HCT116 (cell line): ENCODE measurements around the gene EPHA8. TPM values are rescaled to one million over a fixed set of nuclear protein-coding genes. Genes with fewer than 3 reads are reported as not detected.

Experiments used
- ATAC-seq: fragments of 200-7000 bp; cut with Tn5 transposase; 2 replicates; pipeline ENCODE4 v1.9.1; 2020; ENCODE audit warnings: mild to moderate bottlenecking, moderate library complexity
- BruUV-seq: library from RNA; stranded (reverse); fragments of 400-500 nt; replicated peaks from 2 replicates; lab custom pipeline; 2021; lab: Mats Ljungman, UMichigan
- CTCF ChIA-PET: fragments of 300-600 bp; sonication (Branson Sonifier 250); formaldehyde crosslinking; loops from one replicate; lab custom pipeline; 2021; ENCODE audit warnings: antibody characterized with exemption; lab: Charles Lee
- POLR2A ChIA-PET: fragments of 300-600, 350-600 bp; sonication (Branson Sonifier 250); formaldehyde crosslinking; loops from one replicate; lab custom pipeline; 2021; ENCODE audit warnings: antibody characterized with exemption; lab: Charles Lee
- RAD21 ChIA-PET, 2 experiments: fragments of 300-600 bp; sonication (Branson Sonifier 250); formaldehyde crosslinking; loops; one replicate each; lab custom pipeline; 2023; ENCODE audit warnings: low total read pairs in 2 of 2; ENCODE audit not compliant: uncharacterized antibody in 2 of 2, unreplicated experiment in 2 of 2, low non-redundant PET in 1 of 2; lab: Charles Lee
- DNase-seq: peaks from one replicate; pipeline ENCODE4 v3.0.0-alpha.2; 2010; ENCODE audit warnings: low read depth, low spot score
- H2AFZ ChIP-seq: fragments of 200-600 bp; shearing (Covaris generic), sonication (generic); 2 replicates; pipeline ENCODE4 v1.6.1; 2017; ENCODE audit warnings: low read depth, mixed run types, mixed read lengths, antibody characterized with exemption, low read length; ENCODE audit not compliant: poor library complexity, severe bottlenecking
- H3K27ac ChIP-seq: 2 replicates; pipeline ENCODE4 v1.5.1; 2012; ENCODE audit warnings: low read depth, low read length
- H3K27me3 ChIP-seq: fragments of 200-600 bp; sonication (generic); 2 replicates; pipeline ENCODE4 v1.6.1; 2016; ENCODE audit warnings: mixed run types, low read length, mixed read lengths; ENCODE audit not compliant: insufficient read depth
- H3K36me3 ChIP-seq, 2 experiments: fragments of 200-500 bp in 1 of 2; fragments of 200-600 bp in 1 of 2; sonication (Bioruptor generic) in 1 of 2; sonication (generic) in 1 of 2; 2 replicates each; pipeline versions ENCODE4 v1.5.1 to v1.6.1; 2014 to 2016; ENCODE audit warnings: low read length in 2 of 2, inconsistent platforms in 1 of 2, mixed read lengths in 1 of 2, mixed run types in 1 of 2; ENCODE audit not compliant: insufficient read depth in 2 of 2, control insufficient read depth in 1 of 2
- H3K4me1 ChIP-seq, 2 experiments: fragments of 200-600 bp in 1 of 2; sonication (generic) in 1 of 2; 2 replicates each; pipeline versions ENCODE4 v1.5.1 to v1.6.1; 2012 to 2017; ENCODE audit warnings: low read length in 2 of 2, inconsistent platforms in 1 of 2, mild to moderate bottlenecking in 1 of 2, mixed read lengths in 1 of 2, mixed run types in 1 of 2, moderate library complexity in 1 of 2; ENCODE audit not compliant: insufficient read depth in 2 of 2, control insufficient read depth in 1 of 2
- H3K4me2 ChIP-seq: fragments of 200-600 bp; sonication (generic); 2 replicates; pipeline ENCODE4 v1.6.1; 2017; ENCODE audit warnings: mixed run types, low read length, mixed read lengths
- H3K4me3 ChIP-seq, 2 experiments: fragments of 200-600 bp in 1 of 2; sonication (generic) in 1 of 2; replicated peaks in 1 of 2; 2 replicates each; pipeline ENCODE4 v1.5.1; 2011 to 2016; ENCODE audit warnings: low read length in 2 of 2, control low read depth in 1 of 2, low read depth in 1 of 2, mild to moderate bottlenecking in 1 of 2, mixed read lengths in 1 of 2, mixed run types in 1 of 2
- H3K79me2 ChIP-seq: fragments of 200-600 bp; sonication (generic); 2 replicates; pipeline ENCODE4 v1.6.1; 2017; ENCODE audit warnings: mild to moderate bottlenecking, mixed run types, low read length, moderate library complexity, mixed read lengths; ENCODE audit not compliant: insufficient read depth
- H3K9ac ChIP-seq: fragments of 200-600 bp; sonication (generic); 2 replicates; pipeline ENCODE4 v1.6.1; 2016; ENCODE audit warnings: low read length, mixed read lengths
- H3K9me2 ChIP-seq: fragments of 200-600 bp; sonication (generic), shearing (Covaris generic); 2 replicates; pipeline ENCODE4 v1.6.1; 2017; ENCODE audit warnings: mixed run types, mild to moderate bottlenecking, moderate library complexity; ENCODE audit not compliant: insufficient read depth
- H3K9me3 ChIP-seq, 2 experiments: fragments of 200-500 bp in 1 of 2; fragments of 200-600 bp in 1 of 2; sonication (Bioruptor generic) in 1 of 2; sonication (generic) in 1 of 2; 2 replicates each; pipeline ENCODE4 v1.6.1; 2014 to 2017; ENCODE audit warnings: low read length in 2 of 2, mixed read lengths in 2 of 2, inconsistent platforms in 1 of 2, low read depth in 1 of 2, mild to moderate bottlenecking in 1 of 2, mixed run types in 1 of 2, moderate library complexity in 1 of 2; ENCODE audit not compliant: control insufficient read depth in 1 of 2, insufficient read depth in 1 of 2
- H4K20me1 ChIP-seq: fragments of 200-600 bp; sonication (generic), shearing (Covaris generic); 2 replicates; pipeline ENCODE4 v1.6.1; 2017; ENCODE audit warnings: mixed run types, mild to moderate bottlenecking, moderate library complexity; ENCODE audit not compliant: insufficient read depth
- CBX3 ChIP-seq: IDR thresholded peaks from 2 replicates; pipeline ENCODE4 v1.6.1; 2012; ENCODE audit warnings: low read depth
- CEBPB ChIP-seq: IDR thresholded peaks from 2 replicates; pipeline ENCODE4 v1.6.1; 2012; ENCODE audit warnings: low read depth
- ELF1 ChIP-seq: IDR thresholded peaks from 2 replicates; pipeline ENCODE4 v1.6.1; 2012; ENCODE audit warnings: low read depth, borderline replicate concordance
- EZH2 ChIP-seq: fragments of 200-600 bp; sonication (generic); IDR thresholded peaks from 2 replicates; pipeline ENCODE4 v1.6.1; 2017; ENCODE audit warnings: antibody characterized with exemption, mixed run types
- EZH2phosphoT487 ChIP-seq: fragments of 200-600 bp; IDR thresholded peaks from 2 replicates; pipeline ENCODE4 v1.6.1; 2018; ENCODE audit warnings: antibody characterized with exemption, borderline replicate concordance
- JUND ChIP-seq: IDR thresholded peaks from 2 replicates; pipeline ENCODE4 v1.6.1; 2012
- POLR2A ChIP-seq: IDR thresholded peaks from 2 replicates; pipeline ENCODE4 v1.7.0; 2011; ENCODE audit warnings: borderline replicate concordance; ENCODE audit not compliant: insufficient read depth, insufficient read length; ENCODE audit errors: extremely low read depth
- POLR2AphosphoS5 ChIP-seq: IDR thresholded peaks from 2 replicates; pipeline ENCODE4 v1.6.1; 2011; ENCODE audit warnings: mild to moderate bottlenecking, low read depth, low read length, moderate library complexity
- RAD21 ChIP-seq: IDR thresholded peaks from 2 replicates; pipeline ENCODE4 v1.6.1; 2012; ENCODE audit warnings: low read depth, mild to moderate bottlenecking
- SIN3A ChIP-seq: IDR thresholded peaks from 2 replicates; pipeline ENCODE4 v1.6.1; 2012; ENCODE audit warnings: low read depth
- SRF ChIP-seq: IDR thresholded peaks from 2 replicates; pipeline ENCODE4 v1.6.1; 2012; ENCODE audit warnings: low read depth
- TCF7L2 ChIP-seq: IDR thresholded peaks from 2 replicates; pipeline ENCODE4 v1.7.0; 2011; ENCODE audit warnings: borderline replicate concordance, inconsistent platforms; ENCODE audit not compliant: insufficient read depth, insufficient read length; ENCODE audit errors: extremely low read depth
- YY1 ChIP-seq: IDR thresholded peaks from 2 replicates; pipeline ENCODE4 v1.6.1; 2011; ENCODE audit warnings: low read length, low read depth, moderate library complexity, mild to moderate bottlenecking; ENCODE audit not compliant: insufficient replicate concordance; ENCODE audit errors: extremely low read depth
- ZFX ChIP-seq: fragments of 450-650 bp; IDR thresholded peaks from 2 replicates; pipeline ENCODE4 v1.6.1; 2017
- intact Hi-C: fragments of 100-400 bp; cut with micrococcal nuclease; formaldehyde crosslinking; loops from 2 replicates; pipeline ENCODE4 v1.10.0; 2022
- total RNA-seq: library from RNA; stranded (reverse); gene quantifications from one replicate; pipeline ENCODE4 v1.2.1, GENCODE V29; 2021; ENCODE audit not compliant: unreplicated experiment
- TF ChIP-seq, protein P1 (sequence below): IDR thresholded peaks from 2 replicates; pipeline ENCODE4 v1.6.1; 2011; ENCODE audit warnings: mild to moderate bottlenecking, low read length, moderate library complexity; ENCODE audit not compliant: insufficient replicate concordance; ENCODE audit errors: extremely low read depth
- TF ChIP-seq, protein P2 (sequence below), 3 experiments: fragments of 200-600 bp in 1 of 3; sonication (generic) in 1 of 3; IDR thresholded peaks in 2 of 3; conservative IDR thresholded peaks in 1 of 3; 2 replicates each; pipeline ENCODE4 v1.5.1; 2012 to 2017; ENCODE audit warnings: low read depth in 2 of 3, low read length in 2 of 3, antibody characterized with exemption in 1 of 3, borderline replicate concordance in 1 of 3, control low read depth in 1 of 3, mild to moderate bottlenecking in 1 of 3, mixed read lengths in 1 of 3, mixed run types in 1 of 3, moderate library complexity in 1 of 3; ENCODE audit not compliant: insufficient read depth in 1 of 3
- TF ChIP-seq, protein P3 (sequence below): IDR thresholded peaks from 2 replicates; pipeline ENCODE4 v1.6.1; 2012
- TF ChIP-seq, protein P4 (sequence below): IDR thresholded peaks from 2 replicates; pipeline ENCODE4 v1.6.1; 2012; ENCODE audit warnings: low read depth

EPHA8 gene
- total RNA-seq, 1 experiment from 2014 or later: 0.30 TPM

DNA sequence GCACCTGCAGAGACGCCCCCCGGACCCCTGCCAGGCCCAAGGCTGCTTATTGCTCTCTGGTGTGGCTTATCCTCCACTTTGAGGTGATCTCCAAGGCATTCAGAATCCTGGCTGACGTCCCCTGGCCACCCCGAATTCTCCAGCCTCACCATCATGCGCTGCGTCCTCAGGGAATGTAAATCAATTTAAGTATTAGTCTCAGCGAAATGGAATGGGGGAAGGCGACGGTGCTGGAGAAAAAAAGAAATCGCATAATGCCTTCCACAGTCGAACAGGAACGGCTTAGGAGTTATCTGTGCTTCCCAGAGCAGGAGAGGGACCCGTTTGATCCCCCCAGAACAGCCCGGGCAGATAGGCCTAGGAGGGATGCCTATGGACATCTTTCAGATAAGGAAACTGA lies 2.9 kb downstream of the EPHA8 start:
- no peaks in the 10 kb centered on the region for H3K9me2 ChIP-seq
- DNase-seq: no peak
- no peak overlapping the region for H2AFZ ChIP-seq
- no peak overlapping the region for H3K9ac ChIP-seq
- ChIA-PET RAD21 (no interaction called here), CTCF (no interaction called here), POLR2A (no interaction called here)
- intact Hi-C loops: no loop called here
- no peaks in the 10 kb centered on the region for H3K9me3 ChIP-seq
- H3K4me3 ChIP-seq: no peak overlapping the region
- TF ChIP-seq SRF (no peak), CBX3 (no peak), ELF1 (no peak), YY1 (no peak), POLR2AphosphoS5 (no peak), EZH2 (no peak), EZH2phosphoT487 (no peak), CEBPB (no peak), TCF7L2 (no peak), POLR2A (no peak), JUND (no peak), SIN3A (no peak), ZFX (no peak), RAD21 (no peak)
- TF ChIP-seq, protein P1, sequence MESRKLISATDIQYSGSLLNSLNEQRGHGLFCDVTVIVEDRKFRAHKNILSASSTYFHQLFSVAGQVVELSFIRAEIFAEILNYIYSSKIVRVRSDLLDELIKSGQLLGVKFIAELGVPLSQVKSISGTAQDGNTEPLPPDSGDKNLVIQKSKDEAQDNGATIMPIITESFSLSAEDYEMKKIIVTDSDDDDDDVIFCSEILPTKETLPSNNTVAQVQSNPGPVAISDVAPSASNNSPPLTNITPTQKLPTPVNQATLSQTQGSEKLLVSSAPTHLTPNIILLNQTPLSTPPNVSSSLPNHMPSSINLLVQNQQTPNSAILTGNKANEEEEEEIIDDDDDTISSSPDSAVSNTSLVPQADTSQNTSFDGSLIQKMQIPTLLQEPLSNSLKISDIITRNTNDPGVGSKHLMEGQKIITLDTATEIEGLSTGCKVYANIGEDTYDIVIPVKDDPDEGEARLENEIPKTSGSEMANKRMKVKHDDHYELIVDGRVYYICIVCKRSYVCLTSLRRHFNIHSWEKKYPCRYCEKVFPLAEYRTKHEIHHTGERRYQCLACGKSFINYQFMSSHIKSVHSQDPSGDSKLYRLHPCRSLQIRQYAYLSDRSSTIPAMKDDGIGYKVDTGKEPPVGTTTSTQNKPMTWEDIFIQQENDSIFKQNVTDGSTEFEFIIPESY: no peak
- TF ChIP-seq, protein P2, sequence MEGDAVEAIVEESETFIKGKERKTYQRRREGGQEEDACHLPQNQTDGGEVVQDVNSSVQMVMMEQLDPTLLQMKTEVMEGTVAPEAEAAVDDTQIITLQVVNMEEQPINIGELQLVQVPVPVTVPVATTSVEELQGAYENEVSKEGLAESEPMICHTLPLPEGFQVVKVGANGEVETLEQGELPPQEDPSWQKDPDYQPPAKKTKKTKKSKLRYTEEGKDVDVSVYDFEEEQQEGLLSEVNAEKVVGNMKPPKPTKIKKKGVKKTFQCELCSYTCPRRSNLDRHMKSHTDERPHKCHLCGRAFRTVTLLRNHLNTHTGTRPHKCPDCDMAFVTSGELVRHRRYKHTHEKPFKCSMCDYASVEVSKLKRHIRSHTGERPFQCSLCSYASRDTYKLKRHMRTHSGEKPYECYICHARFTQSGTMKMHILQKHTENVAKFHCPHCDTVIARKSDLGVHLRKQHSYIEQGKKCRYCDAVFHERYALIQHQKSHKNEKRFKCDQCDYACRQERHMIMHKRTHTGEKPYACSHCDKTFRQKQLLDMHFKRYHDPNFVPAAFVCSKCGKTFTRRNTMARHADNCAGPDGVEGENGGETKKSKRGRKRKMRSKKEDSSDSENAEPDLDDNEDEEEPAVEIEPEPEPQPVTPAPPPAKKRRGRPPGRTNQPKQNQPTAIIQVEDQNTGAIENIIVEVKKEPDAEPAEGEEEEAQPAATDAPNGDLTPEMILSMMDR (IDR thresholded peaks at IDR 0.05 in 2 of 3, conservative IDR thresholded peaks at IDR 0.05 in 1 of 3; ENCODE audit: borderline replicate concordance in 1 of 3, insufficient read depth in 1 of 3, low read depth in 2 of 3, low read length in 2 of 3): no peak
- TF ChIP-seq, protein P3, sequence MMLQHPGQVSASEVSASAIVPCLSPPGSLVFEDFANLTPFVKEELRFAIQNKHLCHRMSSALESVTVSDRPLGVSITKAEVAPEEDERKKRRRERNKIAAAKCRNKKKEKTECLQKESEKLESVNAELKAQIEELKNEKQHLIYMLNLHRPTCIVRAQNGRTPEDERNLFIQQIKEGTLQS: no peak
- TF ChIP-seq, protein P4, sequence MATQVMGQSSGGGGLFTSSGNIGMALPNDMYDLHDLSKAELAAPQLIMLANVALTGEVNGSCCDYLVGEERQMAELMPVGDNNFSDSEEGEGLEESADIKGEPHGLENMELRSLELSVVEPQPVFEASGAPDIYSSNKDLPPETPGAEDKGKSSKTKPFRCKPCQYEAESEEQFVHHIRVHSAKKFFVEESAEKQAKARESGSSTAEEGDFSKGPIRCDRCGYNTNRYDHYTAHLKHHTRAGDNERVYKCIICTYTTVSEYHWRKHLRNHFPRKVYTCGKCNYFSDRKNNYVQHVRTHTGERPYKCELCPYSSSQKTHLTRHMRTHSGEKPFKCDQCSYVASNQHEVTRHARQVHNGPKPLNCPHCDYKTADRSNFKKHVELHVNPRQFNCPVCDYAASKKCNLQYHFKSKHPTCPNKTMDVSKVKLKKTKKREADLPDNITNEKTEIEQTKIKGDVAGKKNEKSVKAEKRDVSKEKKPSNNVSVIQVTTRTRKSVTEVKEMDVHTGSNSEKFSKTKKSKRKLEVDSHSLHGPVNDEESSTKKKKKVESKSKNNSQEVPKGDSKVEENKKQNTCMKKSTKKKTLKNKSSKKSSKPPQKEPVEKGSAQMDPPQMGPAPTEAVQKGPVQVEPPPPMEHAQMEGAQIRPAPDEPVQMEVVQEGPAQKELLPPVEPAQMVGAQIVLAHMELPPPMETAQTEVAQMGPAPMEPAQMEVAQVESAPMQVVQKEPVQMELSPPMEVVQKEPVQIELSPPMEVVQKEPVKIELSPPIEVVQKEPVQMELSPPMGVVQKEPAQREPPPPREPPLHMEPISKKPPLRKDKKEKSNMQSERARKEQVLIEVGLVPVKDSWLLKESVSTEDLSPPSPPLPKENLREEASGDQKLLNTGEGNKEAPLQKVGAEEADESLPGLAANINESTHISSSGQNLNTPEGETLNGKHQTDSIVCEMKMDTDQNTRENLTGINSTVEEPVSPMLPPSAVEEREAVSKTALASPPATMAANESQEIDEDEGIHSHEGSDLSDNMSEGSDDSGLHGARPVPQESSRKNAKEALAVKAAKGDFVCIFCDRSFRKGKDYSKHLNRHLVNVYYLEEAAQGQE: no peak
- H3K27me3 ChIP-seq: peaks cover 7% of the 10 kb centered on the region; the same call in 1 of the 2 replicates
- H3K27ac ChIP-seq: no peak overlapping the region
- ATAC-seq: no peak
- no peak overlapping the region for H3K4me2 ChIP-seq
- no peaks in the 10 kb centered on the region for H3K79me2 ChIP-seq
- no peaks in the 10 kb centered on the region for H3K36me3 ChIP-seq
- no peaks in the 10 kb centered on the region for H4K20me1 ChIP-seq
- no TSS peak for BruUV-seq
- H3K4me1 ChIP-seq: no peaks in the 10 kb centered on the region
